ENCODE results near the gene ESPL1. TPM values are rescaled to one million over a fixed set of nuclear protein-coding genes. Genes with fewer than 3 reads are reported as not detected.
"Not testable (repeated sequence)": the region's sequence is repeated elsewhere in the genome, so short reads cannot be mapped to it uniquely, and the experiment has no call there.

ESPL1 gene
- total and polyA plus RNA-seq, 4 donors: 2.8 to 19.3 (median 3.7) TPM

DNA sequence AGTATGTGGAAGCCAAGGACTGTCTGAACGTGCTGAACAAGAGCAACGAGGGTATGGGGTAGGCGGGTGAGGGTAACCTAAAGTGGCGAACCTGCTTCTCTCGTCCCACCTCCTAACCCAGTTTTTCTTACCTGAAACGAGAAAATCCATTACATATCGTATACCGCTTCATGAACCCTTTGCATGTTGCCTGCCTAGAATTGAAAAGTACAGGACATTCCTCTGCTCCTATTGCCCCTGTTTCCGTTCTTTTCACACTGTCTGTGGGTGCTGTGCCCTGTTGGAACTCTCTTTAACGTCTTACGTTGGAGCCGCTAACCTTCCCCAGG lies 27.8 kb downstream of the ESPL1 start:
- H3K4me1 ChIP-seq (ENCODE audit: control insufficient read depth in 4 of 4, insufficient read depth in 4 of 4, low read length in 3 of 4): peaks cover 7 to 33% (median 25%) of the 10 kb centered on the region in 4 donors
- no peak for DNase-seq (ENCODE audit: low spot score)
- H3K36me3 ChIP-seq (ENCODE audit: control insufficient read depth in 4 of 4, insufficient read depth in 3 of 4, low read depth in 1 of 4, low read length in 3 of 4): peaks cover 0 to 11% (median 5%) of the 10 kb centered on the region in 4 donors
- peak overlapping the region; percentile 73 to 79 for H3K27ac ChIP-seq (ENCODE audit: low read depth in 1 of 2, low read length in 2 of 2)
- no peaks in the 10 kb centered on the region for H3K27me3 ChIP-seq (ENCODE audit: control insufficient read depth in 4 of 4, insufficient read depth in 4 of 4, low read length in 3 of 4)
- no peaks in the 10 kb centered on the region for H3K9me3 ChIP-seq (ENCODE audit: control insufficient read depth in 4 of 4, low read length in 3 of 4)
- H3K4me3 ChIP-seq (ENCODE audit: low read depth in 1 of 3, low read length in 3 of 3): peak overlapping the region; percentile 74 to 99 (median 83)
- no peak for TF ChIP-seq HNF4A (conservative IDR thresholded peaks at IDR 0.05)
- no peak for TF ChIP-seq FOXA1 (IDR thresholded peaks at IDR 0.05)
- no peak for TF ChIP-seq NR2F2 (IDR thresholded peaks at IDR 0.05)
- no peak for TF ChIP-seq YY1 (IDR thresholded peaks at IDR 0.05)
- TF ChIP-seq EGR1 (IDR thresholded peaks at IDR 0.05; ENCODE audit: low read depth in 2 of 2): no peak
- no peak for TF ChIP-seq SP1 (IDR thresholded peaks at IDR 0.05)
- TF ChIP-seq RXRA (IDR thresholded peaks at IDR 0.05): no peak
- TF ChIP-seq, protein P1, sequence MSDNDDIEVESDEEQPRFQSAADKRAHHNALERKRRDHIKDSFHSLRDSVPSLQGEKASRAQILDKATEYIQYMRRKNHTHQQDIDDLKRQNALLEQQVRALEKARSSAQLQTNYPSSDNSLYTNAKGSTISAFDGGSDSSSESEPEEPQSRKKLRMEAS (IDR thresholded peaks at IDR 0.05): no peak
- no peak for TF ChIP-seq FOXA2 (IDR thresholded peaks at IDR 0.05)
- TF ChIP-seq, protein P2, sequence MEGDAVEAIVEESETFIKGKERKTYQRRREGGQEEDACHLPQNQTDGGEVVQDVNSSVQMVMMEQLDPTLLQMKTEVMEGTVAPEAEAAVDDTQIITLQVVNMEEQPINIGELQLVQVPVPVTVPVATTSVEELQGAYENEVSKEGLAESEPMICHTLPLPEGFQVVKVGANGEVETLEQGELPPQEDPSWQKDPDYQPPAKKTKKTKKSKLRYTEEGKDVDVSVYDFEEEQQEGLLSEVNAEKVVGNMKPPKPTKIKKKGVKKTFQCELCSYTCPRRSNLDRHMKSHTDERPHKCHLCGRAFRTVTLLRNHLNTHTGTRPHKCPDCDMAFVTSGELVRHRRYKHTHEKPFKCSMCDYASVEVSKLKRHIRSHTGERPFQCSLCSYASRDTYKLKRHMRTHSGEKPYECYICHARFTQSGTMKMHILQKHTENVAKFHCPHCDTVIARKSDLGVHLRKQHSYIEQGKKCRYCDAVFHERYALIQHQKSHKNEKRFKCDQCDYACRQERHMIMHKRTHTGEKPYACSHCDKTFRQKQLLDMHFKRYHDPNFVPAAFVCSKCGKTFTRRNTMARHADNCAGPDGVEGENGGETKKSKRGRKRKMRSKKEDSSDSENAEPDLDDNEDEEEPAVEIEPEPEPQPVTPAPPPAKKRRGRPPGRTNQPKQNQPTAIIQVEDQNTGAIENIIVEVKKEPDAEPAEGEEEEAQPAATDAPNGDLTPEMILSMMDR (IDR thresholded peaks at IDR 0.05; ENCODE audit: low read depth, low read length, missing input control): no peak
- TF ChIP-seq, protein P3, sequence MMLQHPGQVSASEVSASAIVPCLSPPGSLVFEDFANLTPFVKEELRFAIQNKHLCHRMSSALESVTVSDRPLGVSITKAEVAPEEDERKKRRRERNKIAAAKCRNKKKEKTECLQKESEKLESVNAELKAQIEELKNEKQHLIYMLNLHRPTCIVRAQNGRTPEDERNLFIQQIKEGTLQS (IDR thresholded peaks at IDR 0.05): no peak
- TF ChIP-seq, protein P4, sequence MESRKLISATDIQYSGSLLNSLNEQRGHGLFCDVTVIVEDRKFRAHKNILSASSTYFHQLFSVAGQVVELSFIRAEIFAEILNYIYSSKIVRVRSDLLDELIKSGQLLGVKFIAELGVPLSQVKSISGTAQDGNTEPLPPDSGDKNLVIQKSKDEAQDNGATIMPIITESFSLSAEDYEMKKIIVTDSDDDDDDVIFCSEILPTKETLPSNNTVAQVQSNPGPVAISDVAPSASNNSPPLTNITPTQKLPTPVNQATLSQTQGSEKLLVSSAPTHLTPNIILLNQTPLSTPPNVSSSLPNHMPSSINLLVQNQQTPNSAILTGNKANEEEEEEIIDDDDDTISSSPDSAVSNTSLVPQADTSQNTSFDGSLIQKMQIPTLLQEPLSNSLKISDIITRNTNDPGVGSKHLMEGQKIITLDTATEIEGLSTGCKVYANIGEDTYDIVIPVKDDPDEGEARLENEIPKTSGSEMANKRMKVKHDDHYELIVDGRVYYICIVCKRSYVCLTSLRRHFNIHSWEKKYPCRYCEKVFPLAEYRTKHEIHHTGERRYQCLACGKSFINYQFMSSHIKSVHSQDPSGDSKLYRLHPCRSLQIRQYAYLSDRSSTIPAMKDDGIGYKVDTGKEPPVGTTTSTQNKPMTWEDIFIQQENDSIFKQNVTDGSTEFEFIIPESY (IDR thresholded peaks at IDR 0.05): no peak
- no peak for TF ChIP-seq TAF1 (conservative IDR thresholded peaks at IDR 0.05)
- TF ChIP-seq, protein P5, sequence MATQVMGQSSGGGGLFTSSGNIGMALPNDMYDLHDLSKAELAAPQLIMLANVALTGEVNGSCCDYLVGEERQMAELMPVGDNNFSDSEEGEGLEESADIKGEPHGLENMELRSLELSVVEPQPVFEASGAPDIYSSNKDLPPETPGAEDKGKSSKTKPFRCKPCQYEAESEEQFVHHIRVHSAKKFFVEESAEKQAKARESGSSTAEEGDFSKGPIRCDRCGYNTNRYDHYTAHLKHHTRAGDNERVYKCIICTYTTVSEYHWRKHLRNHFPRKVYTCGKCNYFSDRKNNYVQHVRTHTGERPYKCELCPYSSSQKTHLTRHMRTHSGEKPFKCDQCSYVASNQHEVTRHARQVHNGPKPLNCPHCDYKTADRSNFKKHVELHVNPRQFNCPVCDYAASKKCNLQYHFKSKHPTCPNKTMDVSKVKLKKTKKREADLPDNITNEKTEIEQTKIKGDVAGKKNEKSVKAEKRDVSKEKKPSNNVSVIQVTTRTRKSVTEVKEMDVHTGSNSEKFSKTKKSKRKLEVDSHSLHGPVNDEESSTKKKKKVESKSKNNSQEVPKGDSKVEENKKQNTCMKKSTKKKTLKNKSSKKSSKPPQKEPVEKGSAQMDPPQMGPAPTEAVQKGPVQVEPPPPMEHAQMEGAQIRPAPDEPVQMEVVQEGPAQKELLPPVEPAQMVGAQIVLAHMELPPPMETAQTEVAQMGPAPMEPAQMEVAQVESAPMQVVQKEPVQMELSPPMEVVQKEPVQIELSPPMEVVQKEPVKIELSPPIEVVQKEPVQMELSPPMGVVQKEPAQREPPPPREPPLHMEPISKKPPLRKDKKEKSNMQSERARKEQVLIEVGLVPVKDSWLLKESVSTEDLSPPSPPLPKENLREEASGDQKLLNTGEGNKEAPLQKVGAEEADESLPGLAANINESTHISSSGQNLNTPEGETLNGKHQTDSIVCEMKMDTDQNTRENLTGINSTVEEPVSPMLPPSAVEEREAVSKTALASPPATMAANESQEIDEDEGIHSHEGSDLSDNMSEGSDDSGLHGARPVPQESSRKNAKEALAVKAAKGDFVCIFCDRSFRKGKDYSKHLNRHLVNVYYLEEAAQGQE (IDR thresholded peaks at IDR 0.05): no peak
- no peak for TF ChIP-seq RAD21 (IDR thresholded peaks at IDR 0.05)
- no peak for TF ChIP-seq JUND (IDR thresholded peaks at IDR 0.05)
- peak overlapping the region; percentile 66 to 96 for H3K9ac ChIP-seq (ENCODE audit: low read depth in 1 of 2, low read length in 2 of 2)
- WGBS: 3% methylated on average over 12 of the region's 12 CpGs

DNA sequence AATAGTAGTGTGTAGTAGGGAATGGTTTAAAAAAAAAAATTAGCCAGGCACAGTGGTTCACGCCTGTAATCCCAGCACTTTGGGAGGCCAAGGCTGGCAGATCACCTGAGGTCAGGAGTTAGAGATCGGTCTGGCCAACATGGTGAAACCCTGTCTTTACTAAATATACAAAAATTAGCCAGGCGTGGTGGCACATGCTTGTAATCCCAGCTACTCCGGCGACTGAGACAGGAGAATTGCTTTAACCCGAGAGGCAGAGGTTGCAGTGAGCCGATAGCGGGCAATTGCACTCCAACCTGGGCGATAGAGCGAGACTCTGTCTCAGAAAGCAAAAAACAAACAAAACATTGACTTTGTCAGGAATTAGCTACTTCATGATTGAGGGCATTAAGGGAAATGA lies 29.0 kb downstream of the ESPL1 start:
- H3K9ac ChIP-seq (ENCODE audit: low read depth in 1 of 2, low read length in 2 of 2); H3K27ac ChIP-seq (ENCODE audit: low read depth in 1 of 2, low read length in 2 of 2): not testable (repeated sequence)
- peaks cover 7 to 33% (median 25%) of the 10 kb centered on the region in 4 donors for H3K4me1 ChIP-seq (ENCODE audit: control insufficient read depth in 4 of 4, insufficient read depth in 4 of 4, low read length in 3 of 4)

More for the DNA sequence above, 29.0 kb downstream of the ESPL1 start:
- 97% methylated on average over 10 of the region's 10 CpGs for WGBS
- H3K27me3 ChIP-seq (ENCODE audit: control insufficient read depth in 4 of 4, insufficient read depth in 4 of 4, low read length in 3 of 4); DNase-seq (ENCODE audit: low spot score); H3K4me3 ChIP-seq (ENCODE audit: low read depth in 1 of 3, low read length in 3 of 3); H3K9me3 ChIP-seq (ENCODE audit: control insufficient read depth in 4 of 4, low read length in 3 of 4): not testable (repeated sequence)
- H3K36me3 ChIP-seq (ENCODE audit: control insufficient read depth in 4 of 4, insufficient read depth in 3 of 4, low read depth in 1 of 4, low read length in 3 of 4): peaks cover 0 to 11% (median 5%) of the 10 kb centered on the region in 4 donors
